SK-N-SH treated with all-trans-retinoic acid at 6 μM for 48 hours (cell line): Measurements from ENCODE around the gene ITPR2.

Source experiments
- ATAC-seq: fragments of 200-7000 bp; cut with Tn5 transposase; 3 replicates; pipeline ENCODE4 v1.9.1; 2020; ENCODE audit warnings: mild to moderate bottlenecking, moderate library complexity
- ARNTL ChIP-seq: fragments of 450-650 bp; formaldehyde crosslinking; IDR thresholded peaks from 2 replicates; pipeline ENCODE4 v1.5.0; 2020; ENCODE audit warnings: low read depth, mild to moderate bottlenecking, moderate library complexity, borderline replicate concordance
- BACH2 ChIP-seq: fragments of 250-450 bp; sonication (Bioruptor Pico); IDR thresholded peaks from 2 replicates; pipeline ENCODE4 v1.9.0; 2021; ENCODE audit warnings: mild to moderate bottlenecking, borderline replicate concordance
- CREB5 ChIP-seq: fragments of 250-450 bp; sonication (Bioruptor Pico); IDR thresholded peaks from 2 replicates; pipeline ENCODE4 v1.5.1; 2020; ENCODE audit warnings: low read depth, mild to moderate bottlenecking, moderate library complexity
- CSDC2 ChIP-seq: fragments of 250-450 bp; sonication (Bioruptor Pico); IDR thresholded peaks from 2 replicates; pipeline ENCODE4 v1.5.0; 2020; ENCODE audit warnings: mild to moderate bottlenecking, moderate library complexity
- CSRNP3 ChIP-seq: fragments of 250-450 bp; sonication (Bioruptor Pico); IDR thresholded peaks from 2 replicates; pipeline ENCODE4 v1.5.1; 2021; ENCODE audit warnings: mild to moderate bottlenecking, moderate library complexity
- ESRRG ChIP-seq: fragments of 250-450 bp; sonication (Bioruptor Pico); IDR thresholded peaks from 2 replicates; pipeline ENCODE4 v1.6.1; 2021; ENCODE audit warnings: mild to moderate bottlenecking
- GLIS3 ChIP-seq: fragments of 250-450 bp; sonication (Bioruptor Pico); IDR thresholded peaks from 2 replicates; pipeline ENCODE4 v1.5.0; 2020; ENCODE audit warnings: mild to moderate bottlenecking, moderate library complexity
- ISL1 ChIP-seq: fragments of 250-450 bp; sonication (Bioruptor Pico); IDR thresholded peaks from 2 replicates; pipeline ENCODE4 v2.1.2; 2022; ENCODE audit warnings: mild to moderate bottlenecking, moderate library complexity
- OSR1 ChIP-seq: fragments of 250-450 bp; sonication (Bioruptor Pico); IDR thresholded peaks from 2 replicates; pipeline ENCODE4 v1.8.0; 2022; ENCODE audit warnings: moderate library complexity, mild to moderate bottlenecking, inconsistent platforms
- PATZ1 ChIP-seq: fragments of 250-450 bp; sonication (Bioruptor Pico); IDR thresholded peaks from 2 replicates; pipeline ENCODE4 v1.8.0; 2020; ENCODE audit warnings: mild to moderate bottlenecking, moderate library complexity, borderline replicate concordance
- POU6F1 ChIP-seq: fragments of 250-450 bp; sonication (Bioruptor Pico); IDR thresholded peaks from 2 replicates; pipeline ENCODE4 v1.8.0; 2021; ENCODE audit warnings: low read depth, mild to moderate bottlenecking, moderate library complexity, borderline replicate concordance
- PPARA ChIP-seq: fragments of 250-450 bp; sonication (Bioruptor Pico); IDR thresholded peaks from 2 replicates; pipeline ENCODE4 v1.5.0; 2020; ENCODE audit warnings: mild to moderate bottlenecking, borderline replicate concordance
- RARB ChIP-seq: fragments of 250-450 bp; sonication (Bioruptor Pico); IDR thresholded peaks from 2 replicates; pipeline ENCODE4 v1.8.0; 2021; ENCODE audit warnings: mild to moderate bottlenecking, moderate library complexity
- SNAI2 ChIP-seq: fragments of 250-450 bp; sonication (Bioruptor Pico); IDR thresholded peaks from 2 replicates; pipeline ENCODE4 v1.5.0; 2020; ENCODE audit warnings: mild to moderate bottlenecking, moderate library complexity
- TOX ChIP-seq: fragments of 250-450 bp; sonication (Bioruptor Pico); IDR thresholded peaks from 2 replicates; pipeline ENCODE4 v1.8.0; 2021; ENCODE audit warnings: mild to moderate bottlenecking, moderate library complexity, borderline replicate concordance
- TSHZ2 ChIP-seq: fragments of 250-450 bp; sonication (Bioruptor Pico); IDR thresholded peaks from 2 replicates; pipeline ENCODE4 v1.5.0; 2020; ENCODE audit warnings: mild to moderate bottlenecking, moderate library complexity
- ZC3H10 ChIP-seq: fragments of 250-450 bp; sonication (Bioruptor Pico); IDR thresholded peaks from 2 replicates; pipeline ENCODE4 v1.5.1; 2021; ENCODE audit warnings: mild to moderate bottlenecking, moderate library complexity
- ZFP3 ChIP-seq: fragments of 250-450 bp; sonication (Bioruptor Pico); IDR thresholded peaks from 2 replicates; pipeline ENCODE4 v1.5.0; 2020; ENCODE audit warnings: mild to moderate bottlenecking, moderate library complexity
- ZFP30 ChIP-seq: fragments of 450-650 bp; formaldehyde crosslinking; IDR thresholded peaks from 2 replicates; pipeline ENCODE4 v1.5.0; 2022; ENCODE audit warnings: mild to moderate bottlenecking, moderate library complexity
- ZNF70 ChIP-seq: fragments of 450-650 bp; formaldehyde crosslinking; IDR thresholded peaks from 2 replicates; pipeline ENCODE4 v1.5.0; 2020; ENCODE audit warnings: mild to moderate bottlenecking, moderate library complexity

Gene ITPR2

GRCh38 chr12:26539131-26539530, 293.9 kb downstream of the ITPR2 start:
- no peak for ATAC-seq
- no peak for TF ChIP-seq ZFP30 (CRISPR knock-in tag)
- no peak for TF ChIP-seq GLIS3 (CRISPR knock-in tag)
- no peak for TF ChIP-seq OSR1 (CRISPR knock-in tag)
- TF ChIP-seq ESRRG, result no peak
- TF ChIP-seq CSRNP3, result no peak
- no peak for TF ChIP-seq ZNF70 (CRISPR knock-in tag)
- no peak for TF ChIP-seq ISL1 (CRISPR knock-in tag)
- no peak for TF ChIP-seq TSHZ2 (CRISPR knock-in tag)
- no peak for TF ChIP-seq CSDC2 (CRISPR knock-in tag)
- no peak for TF ChIP-seq CREB5
- TF ChIP-seq ZFP3 (CRISPR knock-in tag), result no peak
- no peak for TF ChIP-seq RARB (CRISPR knock-in tag)

GRCh38 chr12:26537651-26538050, 295.3 kb downstream of the ITPR2 start:
- no peak for ATAC-seq
- no peak for TF ChIP-seq ZFP30 (CRISPR knock-in tag)
- no peak for TF ChIP-seq BACH2 (CRISPR knock-in tag)

GRCh38 chr12:26537126-26537525, 295.9 kb downstream of the ITPR2 start:
- no peak for TF ChIP-seq ZNF70 (CRISPR knock-in tag)
- TF ChIP-seq OSR1 (CRISPR knock-in tag), result no peak
- no peak for TF ChIP-seq PATZ1
- no peak for ATAC-seq

GRCh38 chr12:26535826-26536225, 297.2 kb downstream of the ITPR2 start:
- no peak for ATAC-seq
- TF ChIP-seq RARB (CRISPR knock-in tag) (no peak), TSHZ2 (CRISPR knock-in tag) (no peak), CSRNP3 (no peak), ZFP30 (CRISPR knock-in tag) (no peak), ARNTL (no peak), ESRRG (no peak), TOX (CRISPR knock-in tag) (no peak), ISL1 (CRISPR knock-in tag) (no peak), BACH2 (CRISPR knock-in tag) (no peak), ZC3H10 (no peak), PPARA (no peak), ZNF70 (CRISPR knock-in tag) (no peak), CSDC2 (CRISPR knock-in tag) (no peak), POU6F1 (CRISPR knock-in tag) (no peak), SNAI2 (no peak), GLIS3 (CRISPR knock-in tag) (no peak), ZFP3 (CRISPR knock-in tag) (no peak)
